NOMO-1 treated with dmso at 0.1 percent for 144 hours (cell line): ENCODE measurements around the gene ULK3.

Experiments
- DNase-seq: peaks from one replicate; lab custom pipeline; 2025; ENCODE audit not compliant: unreplicated experiment; lab: John Stamatoyannopoulos, UW

Gene ULK3

GRCh38 chr15:74840851-74841775 lies 1.8 kb downstream of the ULK3 start:
- DNase-seq: no peak

- DNase-seq: no peak
Observed at GRCh38 chr15:74839526-74840395, 3.2 kb downstream of the ULK3 start.

DNA sequence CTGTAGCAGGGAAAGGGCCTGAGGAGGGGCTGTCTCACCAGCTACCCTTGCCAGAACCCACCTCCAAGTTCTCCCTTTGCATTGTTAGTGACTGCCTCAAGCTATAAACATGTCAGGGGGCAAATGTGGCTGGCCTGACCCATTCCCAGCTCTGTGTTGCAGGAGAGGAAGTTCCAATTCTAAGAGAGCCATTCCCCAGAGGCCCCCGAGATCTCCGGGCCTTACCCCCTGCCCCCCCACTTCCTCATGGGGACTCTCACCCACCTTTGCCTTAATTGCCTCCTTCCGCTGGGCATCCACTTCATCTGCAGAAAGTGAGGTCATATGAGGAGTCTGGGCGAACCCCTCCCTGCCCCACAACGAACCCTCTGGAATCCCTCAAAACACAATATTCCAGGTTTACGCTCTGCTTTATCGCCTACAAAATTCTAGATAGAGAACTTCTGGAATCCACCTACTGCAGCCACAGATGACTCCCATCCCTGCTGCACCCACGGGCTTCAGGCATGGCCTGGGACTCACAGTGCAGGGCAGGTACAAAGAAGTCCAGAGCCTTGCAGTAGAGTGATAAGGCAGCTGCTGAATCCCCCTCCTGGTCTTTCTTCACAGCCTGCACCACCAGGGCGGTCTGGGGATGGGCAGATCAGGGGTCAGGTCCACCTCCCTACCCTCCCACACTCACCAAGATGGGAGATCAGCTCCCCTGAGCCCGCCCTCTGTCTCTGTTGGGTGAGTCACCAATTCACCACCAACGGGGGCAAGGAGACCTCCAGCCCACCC lies 4.0 kb downstream of the ULK3 start:
- no peak for DNase-seq

DNA sequence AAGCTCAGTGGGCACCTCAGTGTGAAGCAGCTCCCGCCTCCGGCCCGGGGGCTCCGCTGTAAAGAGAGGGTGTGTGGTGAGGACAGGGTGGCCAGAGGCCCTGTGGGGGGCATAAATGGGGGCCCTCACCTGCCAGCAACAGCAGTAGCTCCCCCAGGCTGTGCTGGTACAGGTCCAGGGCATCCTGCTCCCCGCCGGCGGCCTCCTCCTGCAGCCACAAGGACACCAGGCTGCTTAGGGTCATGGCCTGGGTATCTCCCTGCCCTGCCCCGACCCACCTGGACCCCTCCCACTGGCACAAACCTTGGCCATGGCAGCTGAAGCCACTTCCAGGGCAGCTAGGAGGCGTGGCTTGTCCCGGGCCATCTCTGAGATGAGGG lies 4.8 kb downstream of the ULK3 start:
- DNase-seq: no peak

DNA sequence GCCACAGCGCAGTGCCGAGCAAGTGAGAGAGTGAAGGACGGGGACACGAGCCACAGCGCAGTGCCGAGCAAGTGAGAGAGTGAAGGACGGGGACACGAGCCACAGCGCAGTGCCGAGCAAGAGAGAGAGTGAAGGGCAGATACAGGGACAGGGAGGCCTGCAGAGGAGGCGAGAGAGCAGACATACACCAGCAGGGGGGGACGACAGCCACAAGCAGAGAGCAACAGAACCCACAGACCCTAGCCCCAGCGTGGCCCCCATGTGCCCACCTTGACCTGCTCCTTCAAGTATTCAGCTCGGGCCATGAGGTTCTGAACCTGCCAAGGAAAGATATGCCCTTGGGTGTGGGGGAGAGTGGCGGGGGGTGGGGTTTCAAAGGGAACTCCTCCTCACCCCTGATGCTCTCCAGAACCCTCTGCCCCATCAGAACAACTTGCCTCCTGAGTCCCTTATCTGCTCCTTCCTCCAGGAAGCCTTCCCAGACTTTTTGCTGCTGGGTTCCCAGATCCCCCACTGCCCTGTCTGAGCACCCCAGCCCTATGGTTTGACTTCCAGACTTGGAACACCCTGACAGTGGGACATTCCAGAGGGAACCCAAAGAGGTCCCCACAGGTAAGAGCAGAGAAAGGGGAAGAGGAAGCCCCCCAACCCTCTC lies 5.3 kb downstream of the ULK3 start:
- DNase-seq: no peak

- DNase-seq: no peak
Observed at GRCh38 chr15:74836846-74837245, 6.1 kb downstream of the ULK3 start.

DNA sequence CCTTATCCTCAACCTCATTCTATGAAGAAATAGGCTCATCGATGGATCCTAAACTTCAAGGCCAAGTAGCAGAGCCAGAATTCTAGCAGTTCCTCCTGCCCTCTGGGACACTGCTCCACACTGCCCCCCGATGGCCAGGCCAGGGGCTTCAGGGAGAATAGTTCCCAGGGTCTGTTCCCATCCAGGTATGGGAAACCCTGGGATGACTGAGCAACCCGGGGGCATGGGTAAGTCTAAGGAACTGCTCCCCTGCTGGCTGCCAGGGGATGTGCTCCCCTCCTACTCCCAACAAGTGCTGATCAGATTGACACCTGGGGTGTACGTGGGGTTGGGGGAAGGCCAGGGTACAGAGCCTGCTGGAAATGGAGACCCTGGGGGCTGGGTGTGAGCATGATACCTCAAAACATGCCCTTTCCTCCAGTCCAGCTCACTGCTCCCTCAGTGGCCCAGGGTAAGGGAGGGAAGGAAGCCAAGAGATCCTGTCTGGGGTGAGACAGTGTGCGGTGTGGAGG lies 7.6 kb downstream of the ULK3 start:
- DNase-seq: peak; percentile 28

DNA sequence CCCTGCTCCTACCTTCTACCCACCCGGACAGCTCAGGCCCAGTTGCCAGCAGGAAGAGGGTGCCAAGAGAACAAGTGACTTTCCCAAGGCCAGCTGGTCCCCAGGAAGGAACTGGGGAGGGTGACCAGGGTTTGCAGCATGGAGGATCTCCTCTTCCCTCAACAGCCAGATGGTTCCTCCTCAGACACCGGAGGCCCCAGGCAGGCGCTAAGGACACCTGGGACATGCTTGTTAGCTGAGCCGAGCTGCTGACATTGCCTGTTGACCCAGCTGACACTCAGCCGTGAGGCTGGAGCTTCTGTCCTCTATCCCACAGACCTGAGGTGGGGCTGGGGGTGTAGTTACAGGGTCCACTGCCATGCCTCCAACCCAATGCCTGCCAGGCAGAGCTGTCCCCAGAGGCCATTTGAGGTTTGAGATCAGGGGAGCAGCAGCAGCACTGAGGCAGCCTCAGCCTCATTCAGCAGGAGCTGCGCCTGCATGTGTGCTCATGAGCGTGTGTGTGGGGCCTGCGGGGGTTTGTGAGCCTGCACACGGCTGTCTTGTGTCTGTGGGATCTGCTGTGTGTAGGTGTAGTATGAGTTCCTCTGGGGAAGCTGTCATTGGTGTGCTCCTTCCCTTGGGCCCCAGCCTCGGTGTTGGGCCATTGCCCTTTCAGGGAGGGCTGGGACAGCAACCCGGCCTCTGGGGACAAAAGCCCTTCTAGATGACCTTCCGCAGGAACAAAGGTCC lies 9.4 kb downstream of the ULK3 start:
- DNase-seq: no peak

DNA sequence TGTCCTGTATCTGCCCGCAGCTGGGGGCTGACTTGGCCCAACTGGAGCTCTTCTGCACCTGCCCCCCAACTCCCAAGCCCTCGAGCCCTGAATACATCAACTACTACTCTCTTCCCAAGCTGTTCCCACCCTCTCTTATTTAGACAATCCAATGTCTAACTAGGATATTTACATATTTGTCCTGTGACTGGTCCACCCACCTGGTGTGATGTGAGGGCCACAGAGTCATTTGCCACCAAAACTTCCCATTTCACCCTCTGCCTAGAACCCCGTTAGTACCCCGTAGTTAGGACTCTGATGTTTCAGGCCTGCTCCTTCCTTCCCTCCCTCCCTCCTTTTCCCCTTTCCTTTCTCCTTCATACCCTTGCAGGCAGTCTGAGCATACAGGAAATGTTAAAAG lies 10.1 kb downstream of the ULK3 start:
- no peak for DNase-seq

DNA sequence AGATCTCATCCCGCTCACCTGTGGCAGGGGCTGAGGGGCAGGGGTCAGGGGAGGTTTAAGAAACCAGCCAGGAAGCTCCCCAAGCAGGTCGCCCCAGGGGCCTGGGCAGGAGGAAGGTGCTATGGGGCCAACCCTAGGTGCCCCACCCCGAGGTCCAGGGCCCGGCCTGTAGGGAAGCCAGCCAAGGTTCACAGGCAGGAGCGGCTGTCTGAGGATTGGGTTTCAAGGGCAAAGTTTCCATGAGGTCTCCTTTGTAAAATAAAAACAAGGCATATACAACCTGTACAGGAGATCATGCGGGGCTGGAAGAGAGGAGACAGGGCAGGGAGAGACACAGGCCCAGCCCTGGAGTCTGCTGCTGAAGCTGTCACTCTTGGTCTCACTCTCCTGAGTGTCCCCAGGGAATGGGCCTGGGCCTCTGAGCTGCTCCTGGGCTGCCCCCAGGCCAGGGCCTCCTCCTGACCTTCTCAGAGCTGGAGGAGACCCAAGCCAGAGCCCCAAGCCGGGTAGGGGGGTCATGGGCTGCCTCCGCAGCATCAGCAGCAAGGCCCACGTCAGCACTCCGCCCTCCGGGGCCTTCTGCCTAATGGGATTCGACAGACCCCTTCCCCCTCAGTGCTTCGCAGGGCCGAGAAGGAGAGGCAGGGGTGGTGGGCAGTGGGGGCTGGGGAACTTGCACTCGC lies 11.0 kb downstream of the ULK3 start:
- DNase-seq: no peak

DNA sequence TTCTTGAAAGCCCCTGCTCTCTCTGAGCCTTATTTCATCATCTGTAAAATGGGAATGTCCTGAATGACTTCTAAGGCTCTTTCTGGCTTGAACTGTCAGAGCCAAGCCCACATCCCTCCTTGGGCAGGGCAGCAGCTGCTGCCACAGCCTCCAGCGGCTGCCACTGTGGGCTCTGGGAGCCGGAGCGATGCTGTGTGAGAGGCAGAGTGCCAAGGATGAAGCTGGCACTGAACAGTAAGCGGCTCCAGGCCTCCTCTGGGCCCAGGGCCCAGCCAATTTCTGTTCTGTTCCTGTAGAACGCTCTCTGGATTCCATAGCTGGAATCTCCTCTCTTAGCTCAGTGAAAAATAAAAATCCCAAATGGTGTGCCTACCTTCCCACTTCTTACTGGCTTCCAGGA lies 12.1 kb downstream of the ULK3 start:
- no peak for DNase-seq

- DNase-seq: no peak
Observed at GRCh38 chr15:74829991-74830390, 13.0 kb downstream of the ULK3 start.

- DNase-seq: no peak
Observed at GRCh38 chr15:74829486-74829885, 13.5 kb downstream of the ULK3 start.

DNA sequence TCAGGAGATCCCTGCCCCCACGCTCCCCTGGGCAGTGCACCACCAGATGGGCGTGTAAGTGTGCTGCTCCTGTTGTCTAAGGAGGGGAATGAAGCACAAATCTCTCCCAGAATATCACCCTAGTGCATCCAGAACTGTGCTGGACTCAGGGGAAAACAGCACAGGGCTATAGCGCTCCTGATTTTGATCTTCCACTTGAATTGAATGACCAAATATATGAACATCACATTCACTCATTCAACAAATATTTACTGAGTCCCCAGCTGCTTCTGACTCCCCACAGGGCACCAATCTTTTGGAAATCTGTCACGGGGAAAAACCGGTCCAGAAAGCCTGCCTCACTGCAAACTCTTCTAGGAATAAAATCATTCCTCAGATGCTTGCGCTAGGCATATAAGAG lies 14.1 kb downstream of the ULK3 start:
- no peak for DNase-seq

GRCh38 chr15:74827614-74828013 lies 15.3 kb downstream of the ULK3 start:
- DNase-seq: no peak

GRCh38 chr15:74826921-74827320 lies 16.0 kb downstream of the ULK3 start:
- no peak for DNase-seq

DNA sequence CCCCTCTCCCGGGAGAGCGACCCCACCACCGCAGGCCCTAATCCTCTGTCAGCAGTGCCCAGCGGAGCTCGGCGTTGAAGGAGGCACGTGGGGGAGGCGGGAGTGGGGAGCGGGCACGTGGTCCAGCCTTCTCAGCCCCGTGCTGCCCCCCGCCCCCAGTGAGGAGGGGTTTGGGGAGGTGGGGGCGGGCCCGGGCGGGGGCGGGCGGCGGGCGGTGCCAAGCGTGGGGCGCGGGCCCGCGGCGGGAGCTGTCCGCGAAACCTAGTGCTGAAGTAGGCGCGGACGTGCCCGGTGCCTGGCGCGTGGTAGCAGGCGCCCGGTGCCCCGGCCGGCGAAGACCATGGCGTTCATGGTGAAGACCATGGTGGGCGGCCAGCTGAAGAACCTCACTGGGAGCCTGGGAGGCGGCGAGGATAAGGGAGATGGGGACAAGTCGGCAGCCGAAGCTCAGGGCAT lies 16.6 kb downstream of the ULK3 start, which contains the start of gene CPLX3:
Gene CPLX3 (plus strand): TSS at position 264 of the 456 bp plus-strand sequence. CDS start 77 bp downstream, at position 341.
- DNase-seq: no peak

DNA sequence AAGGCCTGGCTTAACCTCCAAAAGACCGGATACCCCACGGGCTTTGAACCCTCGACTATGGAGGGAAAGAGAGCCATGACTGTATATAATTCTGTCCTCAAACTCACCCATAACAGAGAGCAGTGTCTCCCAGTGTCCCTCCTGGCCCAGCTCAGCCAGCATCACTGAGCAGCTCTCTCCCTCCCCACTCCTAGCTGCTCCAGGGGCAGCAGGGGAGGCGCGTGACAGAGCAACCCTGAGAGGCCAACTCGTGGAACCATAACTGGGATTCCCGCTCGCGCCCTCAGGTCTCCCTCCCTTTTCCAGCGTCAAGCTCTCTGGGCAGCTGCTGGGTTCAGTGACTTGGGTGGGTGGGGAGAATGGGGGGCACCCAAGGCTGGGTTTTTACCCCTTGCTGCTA lies 17.1 kb downstream of the ULK3 start:
- no peak for DNase-seq

DNA sequence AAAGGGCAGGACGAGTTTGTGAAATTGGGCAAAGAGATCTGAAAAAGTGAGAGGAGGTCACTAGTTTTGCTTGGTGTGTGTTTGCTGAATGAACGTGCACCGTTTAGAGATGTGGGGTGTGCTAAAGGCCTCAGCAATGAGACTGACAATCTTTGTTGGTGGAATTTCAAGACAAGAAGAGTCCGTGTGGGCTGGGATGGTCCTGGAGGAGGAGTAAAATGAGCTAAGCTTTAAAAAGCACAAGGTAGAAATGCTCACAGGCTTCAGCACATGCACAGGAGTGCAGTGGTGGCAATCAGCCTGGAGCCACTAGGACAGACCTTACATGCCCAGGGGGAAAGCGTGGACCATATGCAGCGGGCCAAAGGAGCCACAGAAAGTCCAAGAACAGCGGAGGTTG lies 18.0 kb downstream of the ULK3 start:
- DNase-seq: no peak
